ENCODE measurements around the gene SPCS1.

DNA sequence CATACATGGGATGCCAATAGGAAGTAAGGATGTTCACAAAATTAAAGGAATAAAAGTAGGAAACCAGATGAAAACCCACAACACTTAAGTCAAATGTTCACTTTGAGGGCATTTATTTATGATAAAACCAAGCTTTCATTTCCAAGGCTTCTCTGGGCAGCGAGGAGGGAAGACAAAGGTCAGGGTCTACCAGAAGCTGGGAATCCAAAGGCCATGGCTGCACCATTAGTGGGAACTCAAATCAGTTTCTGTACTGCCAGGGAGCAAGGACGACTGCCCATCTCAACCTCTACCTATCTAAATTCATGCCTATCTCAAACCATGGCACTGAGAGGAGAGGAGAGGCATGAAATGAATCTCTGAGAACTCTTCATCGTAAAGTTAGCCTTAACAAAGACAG is 42.8 kb upstream of the SPCS1 start:
- no peak for TF ChIP-seq CTCF (IDR thresholded peaks at IDR 0.05)
- TF ChIP-seq POLR2A (IDR thresholded peaks at IDR 0.05): no peak
- TF ChIP-seq POLR2AphosphoS5 (IDR thresholded peaks at IDR 0.05): no peak
